HEK293T (cell line): Measurements from ENCODE around the gene C9.

ENCODE experiments used
- BHLHE40 ChIP-seq: fragments of 450-650 bp; IDR thresholded peaks from 2 replicates; pipeline ENCODE4 v1.6.1; 2016; ENCODE audit warnings: mild to moderate bottlenecking, moderate library complexity, borderline replicate concordance
- CTBP1 ChIP-seq: fragments of 450-650 bp; IDR thresholded peaks from 2 replicates; pipeline ENCODE4 v1.6.1; 2016; ENCODE audit warnings: borderline replicate concordance
- ELF4 ChIP-seq: fragments of 450-650 bp; IDR thresholded peaks from 2 replicates; pipeline ENCODE4 v1.6.1; 2017; ENCODE audit warnings: antibody characterized with exemption
- FOXA1 ChIP-seq: fragments of 450-650 bp; IDR thresholded peaks from 2 replicates; pipeline ENCODE4 v1.6.1; 2016; ENCODE audit warnings: mild to moderate bottlenecking
- FOXK2 ChIP-seq: fragments of 450-650 bp; IDR thresholded peaks from 2 replicates; pipeline ENCODE4 v1.6.1; 2016; ENCODE audit warnings: mild to moderate bottlenecking
- FOXM1 ChIP-seq: fragments of 450-650 bp; IDR thresholded peaks from 2 replicates; pipeline ENCODE4 v1.6.1; 2017; ENCODE audit warnings: mild to moderate bottlenecking, borderline replicate concordance
- HDGF ChIP-seq: fragments of 450-650 bp; IDR thresholded peaks from 2 replicates; pipeline ENCODE4 v1.6.1; 2017; ENCODE audit warnings: antibody characterized with exemption, borderline replicate concordance
- L3MBTL2 ChIP-seq: fragments of 450-650 bp; conservative IDR thresholded peaks from 2 replicates; pipeline ENCODE4 v1.6.1; 2016; ENCODE audit warnings: mild to moderate bottlenecking
- LEF1 ChIP-seq: fragments of 450-650 bp; IDR thresholded peaks from 2 replicates; pipeline ENCODE4 v1.6.1; 2017; ENCODE audit warnings: mild to moderate bottlenecking, borderline replicate concordance
- NFRKB ChIP-seq: fragments of 450-650 bp; IDR thresholded peaks from 2 replicates; pipeline ENCODE4 v1.6.1; 2016; ENCODE audit warnings: mild to moderate bottlenecking, moderate library complexity
- SP1 ChIP-seq: fragments of 450-650 bp; IDR thresholded peaks from 2 replicates; pipeline ENCODE4 v1.6.1; 2017
- SUZ12 ChIP-seq: fragments of 450-650 bp; IDR thresholded peaks from 2 replicates; pipeline ENCODE4 v1.6.1; 2016; ENCODE audit warnings: mild to moderate bottlenecking
- TARDBP ChIP-seq: fragments of 450-650 bp; IDR thresholded peaks from 2 replicates; pipeline ENCODE4 v1.6.1; 2016
- ZNF384 ChIP-seq: fragments of 450-650 bp; IDR thresholded peaks from 2 replicates; pipeline ENCODE4 v1.6.1; 2016

GRCh38 chr5:39355324-39355723 is 9.0 kb downstream of the C9 start:
- TF ChIP-seq NFRKB: no peak
- no peak for TF ChIP-seq FOXK2
- no peak for TF ChIP-seq L3MBTL2
- no peak for TF ChIP-seq ZNF384
- no peak for TF ChIP-seq FOXM1
- no peak for TF ChIP-seq FOXA1
- TF ChIP-seq BHLHE40: no peak
- no peak for TF ChIP-seq LEF1
- no peak for TF ChIP-seq SUZ12
- no peak for TF ChIP-seq ELF4
- no peak for TF ChIP-seq TARDBP
- no peak for TF ChIP-seq SP1
- TF ChIP-seq CTBP1: no peak
- no peak for TF ChIP-seq HDGF
